Spleen (tissue), 10 donors: ENCODE results near the gene IFI27. TPM values are rescaled to one million over a fixed set of nuclear protein-coding genes. Genes with fewer than 3 reads are reported as not detected.

ENCODE experiments used
- polyA plus RNA-seq, 3 donors: library from polyadenylated mRNA; stranded (reverse); fragments of 200-250 nt; gene quantifications; one replicate each; pipeline ENCODE4 v1.2.1, GENCODE V29; 2013
- total RNA-seq, 7 donors: library from RNA; depleted of rRNA in 3 of 7; stranded (reverse); fragments of >200 nt in 3 of 7; fragmentation: NEBNext Ultra II Directional in 4 of 7; extraction: Animal tissue kit (Norgen Biotek cat#: 25700) in 4 of 7; gene quantifications; one replicate each; pipeline versions ENCODE4 v1.1.0 to v1.2.1, GENCODE V29; 2016 to 2021
- donor health status: healthy with polysubstance abuse.
- donor health status: DM: no; HTN: no; CAD: no; lungs with moderate emphysema.
- donor health status: DM: no; HTN: no; CAD: no.
- donor health status: Bipolar disorder and iron deficiency.
- donor health status: healthy.
- donor health status: DM: no; HTN: no; CAD: no.
- donor health status: DM: yes; HTN: yes; CAD: no.

IFI27 gene
- total and polyA plus RNA-seq, 10 donors: 304 to 1,170 (median 719) TPM

Other genes starting within 250 kb of the IFI27 start
- not detected for gene FAM181A, start 183.4 kb upstream of the IFI27 start, total RNA-seq
- gene FAM181A, start 183.4 kb upstream of the IFI27 start, polyA plus RNA-seq: not detected
- 10 to 100 TPM in 5 of 7 donors, 1 to 10 TPM in 2; 9.8 to 18.0 (median 13.5) TPM for gene ASB2, start 134.2 kb upstream of the IFI27 start, total RNA-seq
- gene ASB2, start 134.2 kb upstream of the IFI27 start, polyA plus RNA-seq: 1 to 10 TPM; 6.6 to 9.5 (median 6.9) TPM
- not detected for gene CCDC197, start 113.4 kb upstream of the IFI27 start, total RNA-seq
- not detected for gene CCDC197, start 113.4 kb upstream of the IFI27 start, polyA plus RNA-seq
- gene OTUB2, start 84.4 kb upstream of the IFI27 start, total RNA-seq: 1 to 10 TPM in 2 of 7 donors, under 1 TPM in 5; 0.23 to 1.1 (median 0.56) TPM
- under 1 TPM; 0.07 to 0.29 (median 0.08) TPM for gene OTUB2, start 84.4 kb upstream of the IFI27 start, polyA plus RNA-seq
- 100 to 1,000 TPM; 168 to 251 (median 209) TPM for gene DDX24, start 29.5 kb upstream of the IFI27 start, total RNA-seq
- gene DDX24, start 29.5 kb upstream of the IFI27 start, polyA plus RNA-seq: 100 to 1,000 TPM in 1 of 3 donors, 10 to 100 TPM in 2; 70.8 to 103 (median 91.8) TPM
- gene IFI27L1, start 29.4 kb upstream of the IFI27 start, total RNA-seq: 10 to 100 TPM in 6 of 7 donors, 1 to 10 TPM in 1; 4.4 to 16.1 (median 11.4) TPM
- gene IFI27L1, start 29.4 kb upstream of the IFI27 start, polyA plus RNA-seq: 10 to 100 TPM in 2 of 3 donors, 1 to 10 TPM in 1; 7.5 to 18.8 (median 13.9) TPM
- gene IFI27L2, start 18.9 kb downstream of the IFI27 start, total RNA-seq: 10 to 100 TPM; 40.6 to 93.1 (median 49.9) TPM
- 100 to 1,000 TPM; 118 to 137 (median 124) TPM for gene IFI27L2, start 18.9 kb downstream of the IFI27 start, polyA plus RNA-seq
- under 1 TPM in 4 of 7 donors, not detected in 3; 0.09 to 0.94 (median 0.32) TPM for gene PPP4R4, start 63.6 kb downstream of the IFI27 start, total RNA-seq
- gene PPP4R4, start 63.6 kb downstream of the IFI27 start, polyA plus RNA-seq: under 1 TPM; 0.05 to 0.26 (median 0.06) TPM
- not detected for gene SERPINA10, start 182.5 kb downstream of the IFI27 start, total RNA-seq
- gene SERPINA10, start 182.5 kb downstream of the IFI27 start, polyA plus RNA-seq: not detected
- gene SERPINA6, start 212.6 kb downstream of the IFI27 start, total RNA-seq: not detected
- not detected for gene SERPINA6, start 212.6 kb downstream of the IFI27 start, polyA plus RNA-seq